Left hindlimb (tissue), 1 donor: ENCODE data around the gene UBAC1.

Experiments
- DNase-seq: peaks from one replicate; pipeline ENCODE4 v3.0.0-alpha.2; 2018

UBAC1 gene

DNA sequence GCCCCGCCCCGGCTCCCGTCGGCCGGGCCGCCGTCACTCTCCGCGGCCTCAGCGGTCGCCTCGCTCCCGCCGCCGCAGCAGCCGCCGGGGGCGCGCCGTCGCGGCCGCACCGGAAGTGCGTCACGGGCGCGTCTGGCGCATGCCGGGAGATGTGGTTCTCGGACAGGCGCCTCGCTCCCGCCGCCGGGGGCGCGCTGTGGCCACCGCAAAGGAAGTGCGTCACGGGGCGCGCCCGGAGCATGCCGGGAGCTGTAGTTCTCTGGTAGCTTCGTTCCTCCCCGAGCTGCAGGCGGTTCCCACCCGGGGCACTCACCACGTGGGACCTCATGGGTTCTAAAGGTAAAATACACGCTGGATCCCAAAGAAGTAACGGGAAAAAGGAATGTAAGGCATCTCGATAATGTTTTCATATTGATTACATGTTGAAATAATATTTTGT, at the start of gene UBAC1:
UBAC1 (minus strand) TSS at position 97 of the 439 bp plus-strand sequence. CDS start 211 bp downstream, outside the sequence.
- DNase-seq, result peak; percentile 96

DNA sequence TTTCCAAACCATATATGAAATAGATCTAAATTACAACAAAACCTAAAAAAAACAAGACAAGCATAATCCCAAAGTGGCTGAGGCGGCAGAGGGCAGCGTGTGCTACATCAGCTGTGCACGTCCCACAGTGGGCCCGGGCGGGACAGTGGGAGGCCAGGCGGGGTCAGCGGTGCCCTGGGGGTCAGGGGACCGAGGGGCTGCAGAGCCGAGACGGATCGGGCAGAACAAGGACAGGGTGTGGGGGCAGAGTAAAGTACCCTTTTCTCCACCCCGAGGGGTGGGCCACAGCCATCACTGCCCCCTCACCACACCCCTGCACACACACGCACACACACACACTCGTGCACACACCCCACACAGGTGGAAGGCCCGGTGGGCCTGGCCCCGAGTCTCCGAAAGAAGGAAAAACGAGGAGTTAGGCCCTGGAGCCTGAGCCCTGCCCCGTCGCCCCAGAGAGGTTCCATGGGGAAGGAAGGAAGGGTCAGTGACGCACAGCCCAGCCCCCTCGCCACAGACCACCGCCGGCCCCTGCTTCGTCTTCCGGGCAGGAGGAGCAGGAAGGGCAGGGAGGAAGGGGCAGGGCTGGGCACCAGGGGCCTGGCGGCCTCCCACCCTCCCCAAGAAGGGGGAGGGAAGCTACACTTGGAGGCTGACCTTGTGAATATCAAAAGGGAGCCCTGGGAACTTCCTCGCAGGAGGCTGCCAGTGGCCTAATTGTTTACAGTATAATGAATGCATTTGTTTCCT, 49.6 kb upstream of the UBAC1 start:
- DNase-seq, result peak; percentile 45

DNA sequence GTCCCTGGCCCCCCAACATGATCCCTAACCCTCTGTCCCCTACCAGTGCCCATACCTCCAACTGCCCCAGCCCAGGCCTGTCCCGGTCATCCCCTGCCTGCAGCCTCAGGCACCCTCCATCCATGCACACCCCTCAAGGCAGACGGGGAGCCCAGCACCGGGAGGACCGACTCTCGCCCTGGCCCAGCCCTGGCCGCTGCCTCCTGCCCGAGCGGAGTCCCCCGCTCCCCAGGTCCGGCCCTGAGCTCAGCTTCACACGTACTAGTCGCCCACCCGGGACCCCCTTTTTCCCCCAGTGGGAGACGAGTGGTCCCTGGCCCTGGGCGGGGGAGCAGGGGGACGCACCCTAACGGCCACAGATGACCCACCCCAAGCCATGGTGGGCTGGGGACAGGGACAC, 49.0 kb upstream of the UBAC1 start:
- no peak for DNase-seq

DNA sequence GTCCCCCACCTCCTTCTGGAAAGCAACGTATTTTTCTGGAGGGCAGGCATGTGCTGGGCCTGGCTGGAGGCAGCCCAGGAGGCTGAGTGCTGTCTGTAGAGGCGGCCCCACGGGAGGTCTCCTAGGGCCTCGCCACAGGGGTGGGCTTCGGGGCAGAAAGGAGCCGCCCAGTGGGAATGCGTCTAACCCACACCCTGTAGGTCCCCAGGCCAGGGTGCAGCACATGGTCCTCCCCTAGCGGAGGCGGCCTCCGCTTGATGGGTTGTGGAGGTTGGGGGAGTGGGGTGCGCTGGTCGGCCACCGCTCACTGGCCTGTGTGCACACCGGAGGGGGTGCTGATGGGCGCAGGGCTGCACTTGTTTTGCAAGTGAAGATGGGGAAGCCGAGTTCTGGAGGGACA, 48.3 kb upstream of the UBAC1 start:
- no peak for DNase-seq

GRCh38 chr9:136008693-136008997, 47.5 kb upstream of the UBAC1 start:
- no peak for DNase-seq

- DNase-seq, result no peak
These were observed 46.9 kb upstream of the UBAC1 start for GRCh38 chr9:136007934-136008692.

- DNase-seq, result no peak
These were observed 46.2 kb upstream of the UBAC1 start for GRCh38 chr9:136007276-136007933.

GRCh38 chr9:136006169-136006568, 45.0 kb upstream of the UBAC1 start:
- DNase-seq, result no peak

GRCh38 chr9:136004712-136005111, 43.5 kb upstream of the UBAC1 start:
- DNase-seq, result no peak

GRCh38 chr9:136004219-136004618, 43.0 kb upstream of the UBAC1 start:
- DNase-seq, result no peak

- DNase-seq, result no peak
These were observed 42.4 kb upstream of the UBAC1 start for GRCh38 chr9:136003411-136004218.

DNA sequence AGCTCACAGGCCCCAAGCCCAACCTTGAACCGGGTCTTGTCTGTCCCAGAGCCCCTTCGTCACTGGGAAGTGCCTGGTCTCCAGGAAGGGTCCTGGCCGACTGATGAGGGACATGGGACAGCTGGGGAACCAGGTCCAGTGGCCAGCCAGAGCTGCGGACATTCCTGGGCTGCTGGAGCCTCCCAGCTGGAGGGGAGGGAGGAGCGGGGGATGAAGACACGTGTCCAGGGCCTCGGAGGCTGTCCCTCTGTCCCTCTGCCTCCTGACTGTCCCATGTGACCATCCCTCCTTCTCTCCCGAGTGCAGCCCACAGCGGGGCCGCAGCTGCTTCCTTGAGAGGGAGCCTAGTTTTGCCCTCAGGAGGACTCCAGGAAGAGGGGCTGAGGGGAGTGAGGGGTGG, 41.7 kb upstream of the UBAC1 start:
- DNase-seq, result no peak

GRCh38 chr9:136002215-136002614, 41.0 kb upstream of the UBAC1 start:
- DNase-seq, result no peak

GRCh38 chr9:136001231-136001630, 40.1 kb upstream of the UBAC1 start:
- DNase-seq, result no peak

DNA sequence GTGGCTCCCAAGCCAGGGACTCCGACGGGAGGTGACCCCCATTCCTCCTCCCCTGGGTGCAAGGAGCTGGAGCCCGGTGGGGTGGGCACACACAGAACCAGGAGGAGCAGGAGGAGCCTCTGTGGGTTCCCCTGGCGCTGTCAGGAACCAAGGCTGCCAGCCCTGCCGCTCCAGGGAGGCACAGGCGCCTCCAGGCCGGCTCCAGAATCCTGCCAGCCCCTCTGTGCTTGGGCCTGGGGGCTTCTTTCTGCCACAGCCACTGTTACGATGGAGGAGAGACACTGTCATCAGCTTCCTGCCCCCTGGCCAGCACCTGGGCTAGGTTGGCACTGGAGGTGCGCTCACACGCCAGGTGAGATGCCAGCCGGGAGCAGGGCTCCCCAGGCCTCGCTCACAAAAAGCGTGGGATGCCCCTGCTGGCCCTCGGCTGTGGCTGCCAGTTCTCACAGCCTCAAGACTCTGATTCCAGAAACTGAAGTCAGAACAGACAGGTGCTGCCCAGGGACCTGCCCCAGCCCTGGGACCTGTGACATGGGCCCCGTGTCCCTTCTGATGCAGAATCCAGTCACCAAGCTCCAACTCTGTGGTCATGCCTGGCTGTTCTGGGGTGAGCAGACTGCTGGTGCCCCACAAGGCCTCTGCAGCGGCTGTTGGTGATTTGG, 37.4 kb upstream of the UBAC1 start:
- no peak for DNase-seq

GRCh38 chr9:135998016-135998380, 36.8 kb upstream of the UBAC1 start:
- DNase-seq, result no peak

DNA sequence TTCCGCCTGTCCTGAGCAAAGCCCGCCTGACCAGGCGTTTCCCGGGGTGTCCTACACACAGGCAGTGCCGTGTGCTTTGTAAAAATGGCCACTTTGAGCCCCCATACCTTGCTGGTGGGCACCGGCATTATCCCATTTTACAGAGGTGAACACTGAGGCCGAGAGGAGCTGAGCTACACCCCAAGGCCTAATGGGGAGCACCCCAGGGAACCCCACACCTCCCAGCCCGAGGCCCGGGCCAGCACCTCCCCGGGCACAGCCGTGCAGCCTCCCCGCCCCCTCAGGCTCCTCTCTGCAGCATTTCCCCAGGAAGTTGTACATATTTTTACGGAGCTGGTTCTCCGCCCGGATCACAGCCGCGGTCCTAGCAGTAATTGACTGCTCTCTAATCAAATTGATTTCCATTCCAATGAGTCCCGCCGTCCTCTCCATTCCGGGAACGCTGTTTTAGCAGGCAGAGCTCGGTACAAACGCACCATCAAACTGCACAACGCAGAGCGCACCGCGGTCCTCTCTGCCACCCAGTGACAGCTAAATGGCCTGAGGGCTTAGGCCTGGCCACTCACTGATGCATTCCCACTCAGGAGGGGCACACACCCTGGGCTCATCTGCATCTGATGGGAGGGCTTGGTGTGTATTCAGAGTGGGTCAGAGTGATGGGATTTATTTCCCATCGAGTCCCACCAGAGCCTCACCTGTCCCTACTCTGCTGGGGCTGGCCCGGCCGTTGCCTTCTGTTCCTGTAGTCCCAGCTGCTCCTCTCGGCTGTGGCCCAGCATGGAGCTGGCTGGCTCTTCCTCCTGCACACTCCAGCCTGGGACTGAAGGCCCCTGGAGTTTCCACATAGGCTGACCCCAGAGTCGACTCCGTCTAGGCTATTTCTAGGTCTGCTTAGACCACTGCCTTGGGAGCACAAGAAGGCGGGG, 36.2 kb upstream of the UBAC1 start:
- no peak for DNase-seq

DNA sequence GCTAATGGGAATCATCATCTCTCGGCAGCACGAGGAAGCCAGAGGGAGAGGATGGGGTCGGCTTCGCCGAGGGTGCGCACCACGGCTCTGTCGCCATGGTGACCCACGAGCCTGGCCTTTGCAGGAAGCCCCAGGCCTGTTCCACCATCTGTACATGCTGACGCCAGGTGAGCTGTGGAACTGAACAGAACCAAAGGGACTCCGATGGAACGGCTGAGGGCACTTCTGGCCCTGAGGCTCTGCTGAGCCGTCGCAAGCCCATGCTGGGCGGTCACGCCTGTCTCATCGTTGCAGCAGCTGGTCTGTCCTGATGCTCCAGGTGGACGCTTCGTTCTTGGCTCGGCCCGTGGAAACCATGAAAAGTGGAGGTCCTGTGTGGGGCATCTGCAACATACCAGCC, 34.6 kb upstream of the UBAC1 start:
- no peak for DNase-seq

DNA sequence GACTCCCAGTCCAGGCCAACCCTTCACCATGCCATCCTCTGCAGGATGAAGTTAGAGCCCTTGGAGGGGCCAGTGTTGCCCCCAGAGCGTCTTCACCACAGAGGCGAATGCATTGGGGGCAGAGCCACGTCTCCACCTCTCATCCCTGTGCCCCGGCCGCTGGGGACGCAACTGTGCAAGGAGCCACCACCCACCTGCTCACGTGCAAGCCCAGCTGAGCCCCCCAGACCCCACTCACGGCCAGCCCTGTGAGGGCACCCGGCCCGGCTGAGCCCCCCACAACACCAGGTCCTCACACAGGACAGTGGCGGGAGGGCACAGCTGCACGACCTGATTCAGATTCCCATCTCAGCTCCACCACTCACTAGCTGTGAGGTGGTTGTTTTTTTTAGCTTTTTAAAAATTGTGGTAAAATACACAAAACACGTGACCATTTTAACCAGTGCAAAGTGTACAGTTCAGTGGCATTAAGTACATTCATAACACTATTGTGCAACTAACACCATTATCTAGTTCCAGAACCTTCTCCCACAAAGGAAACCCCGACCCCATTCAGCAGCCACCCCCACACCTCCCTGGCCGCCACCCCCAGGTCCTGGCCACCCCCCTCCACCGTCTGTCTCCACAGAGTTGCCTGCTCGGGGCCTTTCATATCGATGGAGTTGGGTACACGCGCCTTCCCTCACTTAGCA, 33.5 kb upstream of the UBAC1 start:
- no peak for DNase-seq

- no peak for DNase-seq
These were observed 32.8 kb upstream of the UBAC1 start for GRCh38 chr9:135993765-135994500.
